B cell (primary cell): ENCODE measurements around the gene NHLRC1. TPM values are rescaled to one million over a fixed set of nuclear protein-coding genes. Genes with fewer than 3 reads are reported as not detected.

Experiments used
- ATAC-seq: fragments of 200-7000 bp; cut with Tn5 transposase; one replicate; pipeline ENCODE4 v1.10.0; 2021; ENCODE audit warnings: low read depth, mild to moderate bottlenecking, moderate number of reproducible peaks, moderate library complexity
- CTCF ChIA-PET: fragments of 350-600 bp; sonication (Branson Sonifier 250); formaldehyde crosslinking; loops from one replicate; lab custom pipeline; 2021; ENCODE audit warnings: antibody characterized with exemption, inconsistent platforms; lab: Charles Lee
- POLR2A ChIA-PET: fragments of 350-600 bp; sonication (Branson Sonifier 250); formaldehyde crosslinking; loops from one replicate; lab custom pipeline; 2021; ENCODE audit warnings: antibody characterized with exemption; lab: Charles Lee
- DNase-seq: peaks from one replicate; pipeline ENCODE4 v3.0.0; 2013
- H2AFZ ChIP-seq: 2 replicates; pipeline ENCODE4 v1.6.1; 2012; ENCODE audit warnings: mild to moderate bottlenecking, low read depth, low read length; ENCODE audit not compliant: insufficient read depth, poor library complexity, severe bottlenecking
- H3K27ac ChIP-seq, 2 donors: 1 replicate in 1 of 2; 2 replicates in 1 of 2; pipeline ENCODE4 v1.5.1; 2012 to 2013; ENCODE audit warnings: low read length in 2 of 2, mild to moderate bottlenecking in 2 of 2, moderate library complexity in 1 of 2
- H3K27me3 ChIP-seq, 4 experiments: fragments of 200-600 bp in 1 of 4; sonication (generic) in 1 of 4; replicated peaks in 1 of 4; 1 replicate in 2 of 4; 2 replicates in 2 of 4; pipeline versions ENCODE4 v1.6.1 to v1.7.0; 2013 to 2016; ENCODE audit warnings: low read length in 3 of 4, mild to moderate bottlenecking in 2 of 4, mixed read lengths in 1 of 4, moderate library complexity in 1 of 4; ENCODE audit not compliant: insufficient read depth in 4 of 4, control insufficient read depth in 3 of 4; ENCODE audit errors: control extremely low read depth in 1 of 4
- H3K36me3 ChIP-seq, 2 experiments: replicated peaks in 1 of 2; 1 replicate in 1 of 2; 2 replicates in 1 of 2; pipeline versions ENCODE4 v1.6.1 to v1.7.1; 2013; ENCODE audit warnings: low read length in 1 of 2; ENCODE audit not compliant: insufficient read depth in 2 of 2, control insufficient read depth in 1 of 2; ENCODE audit errors: control extremely low read depth in 1 of 2, extremely low read depth in 1 of 2
- H3K4me1 ChIP-seq, 2 donors: fragments of 200-600 bp in 1 of 2; sonication (generic) in 1 of 2; 1 replicate in 1 of 2; 2 replicates in 1 of 2; pipeline versions ENCODE4 v1.5.1 to v1.6.1; 2013 to 2017; ENCODE audit warnings: low read length in 2 of 2; ENCODE audit not compliant: control insufficient read depth in 2 of 2, insufficient read depth in 2 of 2
- H3K4me2 ChIP-seq: replicated peaks from 2 replicates; pipeline ENCODE3; 2012; ENCODE audit warnings: mild to moderate bottlenecking, low read depth, low read length; ENCODE audit not compliant: poor library complexity, severe bottlenecking
- H3K4me3 ChIP-seq, 5 experiments: fragments of 200-600 bp in 1 of 5; sonication (generic) in 1 of 5; 1 replicate in 3 of 5; 2 replicates in 2 of 5; pipeline versions ENCODE4 v1.5.1 to v1.7.0; 2011 to 2016; ENCODE audit warnings: low read length in 4 of 5, mild to moderate bottlenecking in 4 of 5, low read depth in 2 of 5, control low read depth in 1 of 5, moderate library complexity in 1 of 5; ENCODE audit not compliant: insufficient read depth in 1 of 5; ENCODE audit errors: control extremely low read depth in 1 of 5, extremely low read depth in 1 of 5
- H3K79me2 ChIP-seq: fragments of 200-600 bp; sonication (generic); one replicate; pipeline ENCODE4 v1.6.0; 2016; ENCODE audit warnings: low read length; ENCODE audit not compliant: control insufficient read depth, insufficient read depth
- H3K9ac ChIP-seq: fragments of 200-600 bp; sonication (generic); 2 replicates; pipeline ENCODE4 v1.6.1; 2017; ENCODE audit warnings: mild to moderate bottlenecking, low read length, moderate library complexity
- H3K9me3 ChIP-seq, 3 donors: one replicate each; pipeline versions ENCODE4 v1.6.1 to v1.7.1; 2013; ENCODE audit warnings: low read length in 2 of 3; ENCODE audit not compliant: control insufficient read depth in 2 of 3, insufficient read depth in 1 of 3; ENCODE audit errors: control extremely low read depth in 1 of 3
- H4K20me1 ChIP-seq: 2 replicates; pipeline ENCODE4 v1.6.0; 2012; ENCODE audit warnings: mild to moderate bottlenecking, low read length; ENCODE audit not compliant: insufficient read depth, control insufficient read depth, poor library complexity, severe bottlenecking
- H3K27ac Mint-ChIP-seq: one replicate; pipeline ENCODE4 v1.8.0; 2021; ENCODE audit warnings: mixed read lengths
- H3K27me3 Mint-ChIP-seq: one replicate; pipeline ENCODE4 v1.8.0; 2021; ENCODE audit warnings: mixed read lengths
- H3K4me1 Mint-ChIP-seq: one replicate; pipeline ENCODE4 v1.8.0; 2021; ENCODE audit warnings: mixed read lengths
- H3K4me3 Mint-ChIP-seq: one replicate; pipeline ENCODE4 v1.8.0; 2021; ENCODE audit warnings: mixed read lengths
- H3K9me3 Mint-ChIP-seq: one replicate; pipeline ENCODE4 v1.8.0; 2022; ENCODE audit warnings: mixed read lengths; ENCODE audit not compliant: insufficient read depth
- EZH2 ChIP-seq: IDR thresholded peaks from 2 replicates; pipeline ENCODE4 v1.6.1; 2012; ENCODE audit warnings: borderline replicate concordance, low read depth, mild to moderate bottlenecking, moderate library complexity, low read length; ENCODE audit not compliant: insufficient read depth, poor library complexity, severe bottlenecking
- WGBS: methylation state at CpG from one replicate; pipeline ENCODE4 v1.1.5; 2013; ENCODE audit warnings: missing lambda C conversion rate; ENCODE audit not compliant: insufficient coverage; 5-methylcytosine and 5-hydroxymethylcytosine counted together
- intact Hi-C: fragments of 100-400 bp; cut with micrococcal nuclease; formaldehyde crosslinking; loops from one replicate; pipeline ENCODE4 v1.10.0; 2022
- polyA plus RNA-seq: library from polyadenylated mRNA; depleted of rRNA; stranded (reverse); fragments of >200 nt; gene quantifications from 2 replicates; pipeline ENCODE4 v1.2.3, GENCODE V29; 2012
- total RNA-seq, 2 donors: library from RNA; stranded (reverse); fragments of 120-200 nt in 1 of 2; gene quantifications; 1 replicate in 1 of 2; 2 replicates in 1 of 2; pipeline versions ENCODE4 v1.2.3 to v1.2.4, GENCODE V29; 2013 to 2022
- TF ChIP-seq, protein P1 (sequence below): fragments of 200-600 bp; IDR thresholded peaks from one replicate; pipeline ENCODE4 v1.8.0; 2022; ENCODE audit warnings: antibody characterized with exemption, mild to moderate bottlenecking

The NHLRC1 gene
- total and polyA plus RNA-seq, 2 donors (not counting 1 experiment from before 2014, with no cell fraction given) = 0.31 to 1.0 TPM

DNA sequence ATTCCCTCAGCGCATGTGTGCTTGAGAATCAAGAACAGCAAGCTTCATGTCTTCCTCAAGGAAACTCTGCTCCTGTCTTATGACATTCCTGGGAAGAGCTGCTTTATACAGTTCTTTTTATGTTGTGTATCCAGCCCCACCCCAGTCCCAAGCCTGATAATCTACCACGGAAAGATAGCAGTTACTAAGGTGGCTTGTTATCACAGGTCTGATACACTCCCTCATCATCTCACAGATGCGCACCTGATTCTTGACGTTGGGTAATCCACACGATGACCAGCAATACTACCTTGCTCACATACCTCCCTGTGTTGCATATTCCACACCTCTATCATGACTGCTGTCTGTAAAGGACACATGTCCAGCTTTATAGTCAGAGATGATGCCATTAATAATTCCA is 3.2 kb downstream of the NHLRC1 start:
- intact Hi-C loops = no loop called here
- no peak overlapping the region for H3K4me3 ChIP-seq
- H3K27ac ChIP-seq = no peak overlapping the region
- WGBS = 100% methylated on average over 3 of the region's 5 CpGs
- Mint-ChIP-seq H3K27me3 (peaks cover 3% of the 10 kb centered on the region), H3K4me3 (no peak overlapping the region), H3K9me3 (no peaks in the 10 kb centered on the region), H3K4me1 (peaks cover 16% of the 10 kb centered on the region), H3K27ac (no peak overlapping the region)
- H3K9ac ChIP-seq = no peak overlapping the region
- DNase-seq (no peak), ATAC-seq (no peak)
- ChIA-PET CTCF (interaction anchor here (0.8 kb wide), 1 partner anchor 444 kb away, joined by 4 read pairs; no protein-coding TSS in a partner anchor), POLR2A (no interaction called here)
- H3K4me2 ChIP-seq = no peak overlapping the region
- TF ChIP-seq EZH2 = no peak
- TF ChIP-seq, protein P1, sequence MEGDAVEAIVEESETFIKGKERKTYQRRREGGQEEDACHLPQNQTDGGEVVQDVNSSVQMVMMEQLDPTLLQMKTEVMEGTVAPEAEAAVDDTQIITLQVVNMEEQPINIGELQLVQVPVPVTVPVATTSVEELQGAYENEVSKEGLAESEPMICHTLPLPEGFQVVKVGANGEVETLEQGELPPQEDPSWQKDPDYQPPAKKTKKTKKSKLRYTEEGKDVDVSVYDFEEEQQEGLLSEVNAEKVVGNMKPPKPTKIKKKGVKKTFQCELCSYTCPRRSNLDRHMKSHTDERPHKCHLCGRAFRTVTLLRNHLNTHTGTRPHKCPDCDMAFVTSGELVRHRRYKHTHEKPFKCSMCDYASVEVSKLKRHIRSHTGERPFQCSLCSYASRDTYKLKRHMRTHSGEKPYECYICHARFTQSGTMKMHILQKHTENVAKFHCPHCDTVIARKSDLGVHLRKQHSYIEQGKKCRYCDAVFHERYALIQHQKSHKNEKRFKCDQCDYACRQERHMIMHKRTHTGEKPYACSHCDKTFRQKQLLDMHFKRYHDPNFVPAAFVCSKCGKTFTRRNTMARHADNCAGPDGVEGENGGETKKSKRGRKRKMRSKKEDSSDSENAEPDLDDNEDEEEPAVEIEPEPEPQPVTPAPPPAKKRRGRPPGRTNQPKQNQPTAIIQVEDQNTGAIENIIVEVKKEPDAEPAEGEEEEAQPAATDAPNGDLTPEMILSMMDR = no peak
- no peaks in the 10 kb centered on the region for H3K79me2 ChIP-seq
- peaks cover 0 to 18% (median 0%) of the 10 kb centered on the region in 3 donors for H3K9me3 ChIP-seq
- H4K20me1 ChIP-seq = no peaks in the 10 kb centered on the region
- H3K36me3 ChIP-seq = no peaks in the 10 kb centered on the region
- H3K4me1 ChIP-seq = peaks cover 0 to 14% of the 10 kb centered on the region in 2 donors
- H3K27me3 ChIP-seq = no peaks in the 10 kb centered on the region
- H2AFZ ChIP-seq = no peak overlapping the region

DNA sequence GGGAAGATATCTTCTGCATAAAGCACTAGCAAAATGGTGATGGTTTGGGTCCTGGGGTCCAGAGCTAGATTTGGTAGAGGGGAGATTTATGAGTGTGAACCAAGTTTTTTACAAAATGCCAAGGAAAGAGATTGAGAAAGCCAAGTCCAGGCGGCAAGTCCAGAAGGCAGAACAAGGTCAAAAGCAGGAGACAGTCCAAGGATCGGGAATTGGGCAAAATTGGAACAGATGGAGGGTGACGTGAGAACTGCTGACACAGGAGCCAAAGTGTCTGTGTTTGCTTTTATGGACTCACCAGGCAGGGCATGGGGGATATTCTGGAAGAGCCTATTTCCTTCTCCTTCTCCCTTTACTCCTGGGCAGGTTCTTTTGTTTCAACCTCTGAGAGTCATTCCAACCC is 4.1 kb downstream of the NHLRC1 start:
- 100% methylated on average over 2 of the region's 3 CpGs for WGBS
- peaks cover 16% of the 10 kb centered on the region for H3K4me1 Mint-ChIP-seq
- Histone ChIP-seq H3K4me2 (no peak overlapping the region), H2AFZ (no peak overlapping the region), H3K4me1 (peaks cover 0 to 14% of the 10 kb centered on the region in 2 donors), H3K4me3 (no peak overlapping the region), H3K9me3 (peaks cover 0 to 18% (median 0%) of the 10 kb centered on the region in 3 donors), H3K9ac (no peak overlapping the region), H4K20me1 (no peaks in the 10 kb centered on the region), H3K79me2 (no peaks in the 10 kb centered on the region), H3K27ac (no peak overlapping the region), H3K36me3 (no peaks in the 10 kb centered on the region), H3K27me3 (no peaks in the 10 kb centered on the region)
- H3K27me3 Mint-ChIP-seq = peaks cover 3% of the 10 kb centered on the region
- no peak for DNase-seq
- intact Hi-C loops = no loop called here
- no peaks in the 10 kb centered on the region for H3K9me3 Mint-ChIP-seq
- POLR2A ChIA-PET = no interaction called here
- CTCF ChIA-PET = no interaction called here
- TF ChIP-seq, protein P1 = no peak
- no peak for TF ChIP-seq EZH2
- H3K27ac Mint-ChIP-seq = no peak overlapping the region
- no peak overlapping the region for H3K4me3 Mint-ChIP-seq
- ATAC-seq = no peak
